ENCODE results near the gene BACH2. TPM values are rescaled to one million over a fixed set of nuclear protein-coding genes. Genes with fewer than 3 reads are reported as not detected.
A peak's percentile ranks its signal among the peaks of the same experiment; 100 is the strongest.

Gene BACH2
- total RNA-seq, 1 donor, result 0.27 TPM

DNA sequence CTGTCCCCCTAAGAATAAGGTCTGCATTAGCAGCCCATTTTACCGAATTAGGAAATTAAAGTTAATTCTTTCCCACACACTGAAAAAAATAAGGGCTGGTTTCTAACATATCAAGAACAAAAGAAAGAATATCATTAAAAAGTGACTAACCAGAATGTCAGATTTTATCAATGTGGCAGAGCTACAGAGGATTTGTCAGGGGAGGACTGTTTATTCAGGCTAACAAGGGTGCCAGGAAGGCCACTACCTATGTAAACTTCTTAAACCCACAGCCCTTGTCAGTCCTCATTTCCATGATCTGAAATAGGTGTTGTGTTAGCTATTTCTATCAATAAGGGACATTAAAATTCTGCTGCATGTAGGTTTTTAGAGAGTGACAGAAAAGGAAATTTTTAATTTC lies 76.4 kb downstream of the BACH2 start:
- TF ChIP-seq, protein P1, sequence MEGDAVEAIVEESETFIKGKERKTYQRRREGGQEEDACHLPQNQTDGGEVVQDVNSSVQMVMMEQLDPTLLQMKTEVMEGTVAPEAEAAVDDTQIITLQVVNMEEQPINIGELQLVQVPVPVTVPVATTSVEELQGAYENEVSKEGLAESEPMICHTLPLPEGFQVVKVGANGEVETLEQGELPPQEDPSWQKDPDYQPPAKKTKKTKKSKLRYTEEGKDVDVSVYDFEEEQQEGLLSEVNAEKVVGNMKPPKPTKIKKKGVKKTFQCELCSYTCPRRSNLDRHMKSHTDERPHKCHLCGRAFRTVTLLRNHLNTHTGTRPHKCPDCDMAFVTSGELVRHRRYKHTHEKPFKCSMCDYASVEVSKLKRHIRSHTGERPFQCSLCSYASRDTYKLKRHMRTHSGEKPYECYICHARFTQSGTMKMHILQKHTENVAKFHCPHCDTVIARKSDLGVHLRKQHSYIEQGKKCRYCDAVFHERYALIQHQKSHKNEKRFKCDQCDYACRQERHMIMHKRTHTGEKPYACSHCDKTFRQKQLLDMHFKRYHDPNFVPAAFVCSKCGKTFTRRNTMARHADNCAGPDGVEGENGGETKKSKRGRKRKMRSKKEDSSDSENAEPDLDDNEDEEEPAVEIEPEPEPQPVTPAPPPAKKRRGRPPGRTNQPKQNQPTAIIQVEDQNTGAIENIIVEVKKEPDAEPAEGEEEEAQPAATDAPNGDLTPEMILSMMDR (IDR thresholded peaks at IDR 0.05; ENCODE audit: insufficient read depth, low read length), result no peak
- DNase-seq (ENCODE audit: low read depth), result no peak

GRCh38 chr6:90219209-90219985 lies 77.2 kb downstream of the BACH2 start:
- H3K4me3 ChIP-seq (ENCODE audit: low read depth, low read length), result peak overlapping the region; percentile 46
- DNase-seq (ENCODE audit: low read depth), result peak; percentile 96
- TF ChIP-seq, protein P1 (IDR thresholded peaks at IDR 0.05; ENCODE audit: insufficient read depth, low read length), result no peak

More for the DNA sequence above, 76.4 kb downstream of the BACH2 start:
- H3K4me3 ChIP-seq (ENCODE audit: low read depth, low read length), result no peak overlapping the region

DNA sequence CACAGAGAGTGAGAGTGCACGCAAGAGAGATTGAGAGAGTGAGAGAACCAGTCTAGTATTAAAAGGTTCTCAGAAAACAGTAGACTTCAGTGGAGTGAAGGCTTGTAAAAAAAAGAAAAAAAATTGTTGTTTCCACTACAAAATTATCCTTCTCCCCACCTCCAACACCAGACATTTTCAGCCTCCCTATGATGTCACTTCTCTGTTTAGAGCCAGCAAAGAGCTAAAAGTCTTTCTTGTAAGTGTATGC lies 77.8 kb downstream of the BACH2 start:
- peak overlapping the region; percentile 46 for H3K4me3 ChIP-seq (ENCODE audit: low read depth, low read length)
- DNase-seq (ENCODE audit: low read depth), result no peak
- TF ChIP-seq, protein P1 (IDR thresholded peaks at IDR 0.05; ENCODE audit: insufficient read depth, low read length), result no peak

- peak overlapping the region; percentile 35 for H3K4me3 ChIP-seq (ENCODE audit: low read depth, low read length)
- no peak for DNase-seq (ENCODE audit: low read depth)
- TF ChIP-seq, protein P1 (IDR thresholded peaks at IDR 0.05; ENCODE audit: insufficient read depth, low read length), result no peak
Observed at GRCh38 chr6:90217506-90218127, 79.0 kb downstream of the BACH2 start.

- DNase-seq (ENCODE audit: low read depth), result no peak
- no peak overlapping the region for H3K4me3 ChIP-seq (ENCODE audit: low read depth, low read length)
- TF ChIP-seq, protein P1 (IDR thresholded peaks at IDR 0.05; ENCODE audit: insufficient read depth, low read length), result no peak
Observed at GRCh38 chr6:90216072-90216977, 80.3 kb downstream of the BACH2 start.

- no peak for DNase-seq (ENCODE audit: low read depth)
- H3K4me3 ChIP-seq (ENCODE audit: low read depth, low read length), result no peak overlapping the region
- TF ChIP-seq, protein P1 (IDR thresholded peaks at IDR 0.05; ENCODE audit: insufficient read depth, low read length), result no peak
Observed at GRCh38 chr6:90214966-90215365, 81.7 kb downstream of the BACH2 start.
